Panc1 (cell line): Measurements from ENCODE around the gene CD4. TPM values are rescaled to one million over a fixed set of nuclear protein-coding genes. Genes with fewer than 3 reads are reported as not detected.

ENCODE experiments used
- ATAC-seq: fragments of 200-7000 bp; cut with Tn5 transposase; 2 replicates; pipeline ENCODE4 v1.9.1; 2020; ENCODE audit warnings: mild to moderate bottlenecking, moderate library complexity
- BruUV-seq: library from RNA; stranded (reverse); fragments of 400-500 nt; replicated peaks from 2 replicates; lab custom pipeline; 2021; lab: Mats Ljungman, UMichigan
- CTCF ChIA-PET: fragments of 300-600 bp; sonication (Branson Sonifier 250); formaldehyde crosslinking; loops from one replicate; lab custom pipeline; 2022; ENCODE audit warnings: antibody characterized with exemption; lab: Charles Lee
- POLR2A ChIA-PET: fragments of 300-600 bp; sonication (Branson Sonifier 250); formaldehyde crosslinking; loops from one replicate; lab custom pipeline; 2022; ENCODE audit warnings: antibody characterized with exemption; lab: Charles Lee
- DNase-seq: peaks from one replicate; pipeline ENCODE4 v3.0.0-alpha.2; 2010; ENCODE audit warnings: low read depth, low spot score
- H3K27ac ChIP-seq: 2 replicates; pipeline ENCODE4 v1.5.1; 2011; ENCODE audit warnings: mild to moderate bottlenecking, low read length, inconsistent platforms
- H3K27me3 ChIP-seq: fragments of 200-500 bp; sonication (Bioruptor generic); 2 replicates; pipeline ENCODE4 v1.6.0; 2014; ENCODE audit warnings: low read length, inconsistent platforms; ENCODE audit not compliant: control insufficient read depth, insufficient read depth
- H3K36me3 ChIP-seq: fragments of 200-500 bp; sonication (Bioruptor generic); 2 replicates; pipeline ENCODE4 v1.5.1; 2014; ENCODE audit warnings: inconsistent platforms, mild to moderate bottlenecking, low read length, moderate library complexity; ENCODE audit not compliant: control insufficient read depth, insufficient read depth
- H3K4me1 ChIP-seq: 2 replicates; pipeline ENCODE4 v1.5.1; 2011; ENCODE audit warnings: inconsistent platforms, mild to moderate bottlenecking, low read length, moderate library complexity; ENCODE audit not compliant: control insufficient read depth, insufficient read depth
- H3K4me3 ChIP-seq, 2 experiments: 2 replicates each; pipeline ENCODE4 v1.5.1; 2011 to 2012; ENCODE audit warnings: low read depth in 2 of 2, low read length in 2 of 2, mild to moderate bottlenecking in 2 of 2, inconsistent platforms in 1 of 2, moderate library complexity in 1 of 2
- H3K9me3 ChIP-seq: fragments of 200-500 bp; sonication (Bioruptor generic); 2 replicates; pipeline ENCODE4 v1.5.1; 2014; ENCODE audit warnings: low read depth, mild to moderate bottlenecking, inconsistent platforms, low read length, moderate library complexity; ENCODE audit not compliant: control insufficient read depth, insufficient read depth
- POLR2AphosphoS5 ChIP-seq: IDR thresholded peaks from 2 replicates; pipeline ENCODE4 v1.6.1; 2012; ENCODE audit warnings: mild to moderate bottlenecking, low read depth, low read length, moderate library complexity
- SIN3A ChIP-seq: IDR thresholded peaks from 2 replicates; pipeline ENCODE4 v1.6.1; 2012; ENCODE audit warnings: low read depth, mild to moderate bottlenecking, low read length, moderate library complexity, borderline replicate concordance; ENCODE audit not compliant: insufficient read depth
- TCF7L2 ChIP-seq: IDR thresholded peaks from 2 replicates; pipeline ENCODE4 v1.6.1; 2011; ENCODE audit warnings: mild to moderate bottlenecking, low read depth, low read length, inconsistent platforms
- in situ Hi-C: cut with HindIII; loops from 2 replicates; pipeline ENCODE4 v1.10.0; 2016; ENCODE audit warnings: low sequenced_read_pairs, low pct_unique_long_range_greater_than_20kb
- intact Hi-C: fragments of 100-400 bp; cut with micrococcal nuclease; formaldehyde crosslinking; loops from one replicate; pipeline ENCODE4 v1.10.0; 2022; ENCODE audit not compliant: unreplicated experiment
- total RNA-seq: library from RNA; stranded (reverse); gene quantifications from one replicate; pipeline ENCODE4 v1.2.1, GENCODE V29; 2021; ENCODE audit not compliant: unreplicated experiment
- TF ChIP-seq, protein P1 (sequence below), 2 experiments: IDR thresholded peaks; 2 replicates each; pipeline ENCODE4 v1.6.1; 2011 to 2012; ENCODE audit warnings: low read depth in 2 of 2, control low read depth in 1 of 2, low read length in 1 of 2, mild to moderate bottlenecking in 1 of 2, moderate library complexity in 1 of 2; ENCODE audit not compliant: insufficient read depth in 1 of 2
- TF ChIP-seq, protein P2 (sequence below): fragments of 450-650 bp; IDR thresholded peaks from 2 replicates; pipeline ENCODE4 v1.5.1; 2017; ENCODE audit warnings: mild to moderate bottlenecking

Gene CD4
- total RNA-seq, 1 experiment from 2014 or later, result 0.23 TPM

GRCh38 chr12:6822426-6823135, 33.3 kb downstream of the CD4 start:
- in situ Hi-C loops, result no loop called here
- Histone ChIP-seq H3K9me3 (no peaks in the 10 kb centered on the region), H3K4me1 (peaks cover 10% of the 10 kb centered on the region; the same call in 1 of the 2 replicates), H3K27ac (no peak overlapping the region), H3K27me3 (no peaks in the 10 kb centered on the region), H3K36me3 (no peaks in the 10 kb centered on the region), H3K4me3 (peak overlapping the region in 1 of 2 experiments; percentile 34; a peak in 1 of 4 replicates)
- DNase-seq, result no peak
- intact Hi-C loops, result no loop called here
- ChIA-PET POLR2A (no interaction called here), CTCF (no interaction called here)
- no peak for ATAC-seq
- no TSS peak for BruUV-seq
- TF ChIP-seq, protein P1, sequence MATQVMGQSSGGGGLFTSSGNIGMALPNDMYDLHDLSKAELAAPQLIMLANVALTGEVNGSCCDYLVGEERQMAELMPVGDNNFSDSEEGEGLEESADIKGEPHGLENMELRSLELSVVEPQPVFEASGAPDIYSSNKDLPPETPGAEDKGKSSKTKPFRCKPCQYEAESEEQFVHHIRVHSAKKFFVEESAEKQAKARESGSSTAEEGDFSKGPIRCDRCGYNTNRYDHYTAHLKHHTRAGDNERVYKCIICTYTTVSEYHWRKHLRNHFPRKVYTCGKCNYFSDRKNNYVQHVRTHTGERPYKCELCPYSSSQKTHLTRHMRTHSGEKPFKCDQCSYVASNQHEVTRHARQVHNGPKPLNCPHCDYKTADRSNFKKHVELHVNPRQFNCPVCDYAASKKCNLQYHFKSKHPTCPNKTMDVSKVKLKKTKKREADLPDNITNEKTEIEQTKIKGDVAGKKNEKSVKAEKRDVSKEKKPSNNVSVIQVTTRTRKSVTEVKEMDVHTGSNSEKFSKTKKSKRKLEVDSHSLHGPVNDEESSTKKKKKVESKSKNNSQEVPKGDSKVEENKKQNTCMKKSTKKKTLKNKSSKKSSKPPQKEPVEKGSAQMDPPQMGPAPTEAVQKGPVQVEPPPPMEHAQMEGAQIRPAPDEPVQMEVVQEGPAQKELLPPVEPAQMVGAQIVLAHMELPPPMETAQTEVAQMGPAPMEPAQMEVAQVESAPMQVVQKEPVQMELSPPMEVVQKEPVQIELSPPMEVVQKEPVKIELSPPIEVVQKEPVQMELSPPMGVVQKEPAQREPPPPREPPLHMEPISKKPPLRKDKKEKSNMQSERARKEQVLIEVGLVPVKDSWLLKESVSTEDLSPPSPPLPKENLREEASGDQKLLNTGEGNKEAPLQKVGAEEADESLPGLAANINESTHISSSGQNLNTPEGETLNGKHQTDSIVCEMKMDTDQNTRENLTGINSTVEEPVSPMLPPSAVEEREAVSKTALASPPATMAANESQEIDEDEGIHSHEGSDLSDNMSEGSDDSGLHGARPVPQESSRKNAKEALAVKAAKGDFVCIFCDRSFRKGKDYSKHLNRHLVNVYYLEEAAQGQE (IDR thresholded peaks at IDR 0.05; ENCODE audit: insufficient read depth in 1 of 2, low read depth in 2 of 2, low read length in 1 of 2), result no peak
- TF ChIP-seq POLR2AphosphoS5 (no peak), TCF7L2 (no peak), SIN3A (no peak)
- TF ChIP-seq, protein P2, sequence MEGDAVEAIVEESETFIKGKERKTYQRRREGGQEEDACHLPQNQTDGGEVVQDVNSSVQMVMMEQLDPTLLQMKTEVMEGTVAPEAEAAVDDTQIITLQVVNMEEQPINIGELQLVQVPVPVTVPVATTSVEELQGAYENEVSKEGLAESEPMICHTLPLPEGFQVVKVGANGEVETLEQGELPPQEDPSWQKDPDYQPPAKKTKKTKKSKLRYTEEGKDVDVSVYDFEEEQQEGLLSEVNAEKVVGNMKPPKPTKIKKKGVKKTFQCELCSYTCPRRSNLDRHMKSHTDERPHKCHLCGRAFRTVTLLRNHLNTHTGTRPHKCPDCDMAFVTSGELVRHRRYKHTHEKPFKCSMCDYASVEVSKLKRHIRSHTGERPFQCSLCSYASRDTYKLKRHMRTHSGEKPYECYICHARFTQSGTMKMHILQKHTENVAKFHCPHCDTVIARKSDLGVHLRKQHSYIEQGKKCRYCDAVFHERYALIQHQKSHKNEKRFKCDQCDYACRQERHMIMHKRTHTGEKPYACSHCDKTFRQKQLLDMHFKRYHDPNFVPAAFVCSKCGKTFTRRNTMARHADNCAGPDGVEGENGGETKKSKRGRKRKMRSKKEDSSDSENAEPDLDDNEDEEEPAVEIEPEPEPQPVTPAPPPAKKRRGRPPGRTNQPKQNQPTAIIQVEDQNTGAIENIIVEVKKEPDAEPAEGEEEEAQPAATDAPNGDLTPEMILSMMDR, result no peak

GRCh38 chr12:6823182-6824084, 34.1 kb downstream of the CD4 start:
- H3K9me3 ChIP-seq, result no peaks in the 10 kb centered on the region
- intact Hi-C loops (no loop called here), in situ Hi-C loops (no loop called here)
- no peaks in the 10 kb centered on the region for H3K36me3 ChIP-seq
- BruUV-seq, result no TSS peak
- TF ChIP-seq SIN3A (no peak), TCF7L2 (no peak)
- TF ChIP-seq, protein P2, result no peak
- TF ChIP-seq, protein P1 (IDR thresholded peaks at IDR 0.05; ENCODE audit: insufficient read depth in 1 of 2, low read depth in 2 of 2, low read length in 1 of 2), result no peak
- DNase-seq (no peak), ATAC-seq (no peak)
- ChIA-PET CTCF (interaction anchor here (0.6 to 0.7 kb wide), 2 partner anchors 99 to 473 kb away, joined by 3 to 7 read pairs; no protein-coding TSS in a partner anchor), POLR2A (interaction anchor here (0.6 kb wide), 1 partner anchor 44 kb away, joined by 7 read pairs; no protein-coding TSS in a partner anchor)
- peaks cover 10% of the 10 kb centered on the region; the same call in 1 of the 2 replicates for H3K4me1 ChIP-seq
- H3K27me3 ChIP-seq, result no peaks in the 10 kb centered on the region
- no peak overlapping the region for H3K27ac ChIP-seq
- no peak overlapping the region for H3K4me3 ChIP-seq
